Heart left ventricle (tissue), 13 donors: Measurements from ENCODE around the gene FOXN1.

Source experiments
- CTCF ChIP-seq, 12 donors: fragments of 200-600 bp; sonication (generic) in 4 of 12; IDR thresholded peaks; one replicate each; pipeline versions ENCODE4 v1.5.0 to v1.8.0; 2018 to 2022; ENCODE audit warnings: antibody characterized with exemption in 12 of 12, mild to moderate bottlenecking in 5 of 12
- POLR2A ChIP-seq, 2 donors: fragments of 450-650 bp; IDR thresholded peaks; one replicate each; pipeline ENCODE4 v1.6.1; 2017; ENCODE audit warnings: antibody characterized with exemption in 2 of 2, mild to moderate bottlenecking in 2 of 2, moderate library complexity in 2 of 2
- donor health status: ischemic (EF 13 %, LVEDD 7.1; RV severe dilation, severe dysfunction).
- donor health status: DM: no; HTN: yes; CAD: no.
- donor health status: DM: no; HTN: no; CAD: no.
- donor health status: ischemic (EF 25% LVEDD 6.9; RV normal size, moderate dysfunction).
- donor health status: ischemic (EF 25% LVEDD 5.7; RV mildly dilated, moderate dysfunction).
- donor health status: ischemic (EF 35%, LVEDD 5.7; RV mildly dilated, moderate dysfunction).
- donor health status: nonischemic (EF 11% LVEDD 7.7; RV severe dilation, severe dysfunction).
- donor health status: DM: yes; HTN: yes; CAD: no.
- donor health status: PGD.
- donor health status: ischemic (EF 29% LVEDD 5.4; RV normal size, mild dysfunction).
- donor health status: nonischemic (EF 23%, LVEDD 6.1; RV moderate dilation, normal function).

GRCh38 chr17:28482551-28483199, 23.5 kb upstream of the FOXN1 start:
- TF ChIP-seq CTCF (IDR thresholded peaks at IDR 0.05) (no peak), POLR2A (IDR thresholded peaks at IDR 0.05) (no peak)
